T-helper 2 cell treated with Interferon-gamma antibody and Interleukin-4, amounts not matched to agents 5 μg/mL and 100 μg/mL, for 36 hours (primary cell): ENCODE data around the gene S100A3.
"Not testable (repeated sequence)": the region's sequence is repeated elsewhere in the genome, so short reads cannot be mapped to it uniquely, and the experiment has no call there.

Source experiments
- DNase-seq: peaks from one replicate; pipeline ENCODE4 v3.0.0; 2021; ENCODE audit warnings: low spot score
- H3K27ac Mint-ChIP-seq: one replicate; pipeline ENCODE4 v1.8.0; 2021; ENCODE audit warnings: mild to moderate bottlenecking, mixed read lengths
- H3K27me3 Mint-ChIP-seq: one replicate; pipeline ENCODE4 v1.8.0; 2021; ENCODE audit warnings: low read depth, mixed read lengths
- H3K36me3 Mint-ChIP-seq: one replicate; pipeline ENCODE4 v1.8.0; 2021; ENCODE audit warnings: low read depth, mixed read lengths
- H3K4me1 Mint-ChIP-seq: one replicate; pipeline ENCODE4 v1.8.0; 2021; ENCODE audit warnings: low read depth, mixed read lengths
- H3K4me3 Mint-ChIP-seq: one replicate; pipeline ENCODE4 v1.8.0; 2022; ENCODE audit warnings: mild to moderate bottlenecking, moderate library complexity, mixed read lengths
- H3K9me3 Mint-ChIP-seq: one replicate; pipeline ENCODE4 v1.8.0; 2021; ENCODE audit warnings: mixed read lengths

The S100A3 gene

DNA sequence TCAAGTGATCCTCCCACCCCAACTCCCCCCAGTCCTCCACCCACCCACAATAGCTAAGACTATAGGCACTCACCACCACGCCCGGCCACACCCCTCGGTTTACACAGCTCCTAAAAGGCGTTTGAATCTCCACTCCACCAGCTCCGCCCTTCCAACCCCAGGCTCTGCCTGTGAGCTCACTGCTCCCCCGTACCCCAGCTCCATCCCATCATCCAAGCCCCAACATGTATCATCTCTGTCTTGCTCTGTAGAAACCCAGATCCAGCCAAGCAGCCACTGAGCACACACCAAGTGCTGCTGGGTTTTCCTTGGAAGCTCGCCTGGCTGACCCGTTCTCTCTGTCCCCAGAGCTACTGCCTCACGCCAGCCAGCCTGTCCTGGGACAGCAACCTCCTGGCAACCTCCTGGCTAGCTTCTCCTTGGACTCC is 28.6 kb upstream of the S100A3 start:
- peaks cover 7% of the 10 kb centered on the region for H3K4me1 Mint-ChIP-seq
- no peak for DNase-seq
- H3K27ac Mint-ChIP-seq: no peak overlapping the region
- peaks cover 19% of the 10 kb centered on the region for H3K27me3 Mint-ChIP-seq
- no peaks in the 10 kb centered on the region for H3K36me3 Mint-ChIP-seq
- H3K9me3 Mint-ChIP-seq: no peaks in the 10 kb centered on the region
- H3K4me3 Mint-ChIP-seq: no peak overlapping the region

DNA sequence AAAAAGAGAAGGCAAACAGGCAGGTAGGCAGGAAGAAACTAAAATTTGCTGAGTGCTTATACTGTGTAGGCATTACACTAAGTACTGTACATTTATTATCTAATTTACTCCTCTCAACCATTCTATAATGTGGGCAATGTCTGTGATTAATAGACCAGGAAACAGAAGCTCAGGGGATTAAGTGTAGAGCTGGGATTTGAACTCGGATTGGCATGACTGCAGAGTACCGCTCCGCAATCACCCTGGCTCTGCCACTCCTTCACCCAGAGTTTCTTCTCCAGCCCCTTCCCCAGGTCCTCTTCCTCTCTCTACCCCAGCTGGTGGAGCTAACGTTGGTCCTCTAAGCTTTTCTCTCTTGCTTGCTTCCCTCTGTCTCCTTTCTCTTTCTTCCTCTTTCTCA is 28.1 kb upstream of the S100A3 start:
- no peak for DNase-seq
- no peak overlapping the region for H3K4me3 Mint-ChIP-seq
- H3K36me3 Mint-ChIP-seq: no peaks in the 10 kb centered on the region
- H3K27ac Mint-ChIP-seq: no peak overlapping the region
- H3K27me3 Mint-ChIP-seq: peaks cover 19% of the 10 kb centered on the region
- peaks cover 10% of the 10 kb centered on the region for H3K4me1 Mint-ChIP-seq
- H3K9me3 Mint-ChIP-seq: no peaks in the 10 kb centered on the region

DNA sequence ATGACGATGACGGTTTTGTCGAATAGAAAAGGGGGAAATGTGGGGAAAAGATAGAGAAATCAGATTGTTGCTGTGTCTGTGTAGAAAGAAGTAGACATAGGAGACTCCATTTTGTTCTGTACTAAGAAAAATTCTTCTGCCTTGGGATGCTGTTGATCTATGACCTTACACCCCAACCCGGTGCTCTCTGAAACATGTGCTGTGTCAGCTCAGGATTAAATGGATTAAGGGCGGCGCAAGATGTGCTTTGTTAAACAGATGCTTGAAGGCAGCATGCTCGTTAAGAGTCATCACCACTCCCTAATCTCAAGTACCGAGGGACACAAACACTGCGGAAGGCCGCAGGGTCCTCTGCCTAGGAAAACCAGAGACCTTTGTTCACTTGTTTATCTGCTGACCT is 26.4 kb upstream of the S100A3 start:
- H3K4me1 Mint-ChIP-seq: peaks cover 14% of the 10 kb centered on the region
- H3K4me3 Mint-ChIP-seq, H3K9me3 Mint-ChIP-seq, H3K36me3 Mint-ChIP-seq, H3K27ac Mint-ChIP-seq, DNase-seq: not testable (repeated sequence)
- peaks cover 19% of the 10 kb centered on the region for H3K27me3 Mint-ChIP-seq

DNA sequence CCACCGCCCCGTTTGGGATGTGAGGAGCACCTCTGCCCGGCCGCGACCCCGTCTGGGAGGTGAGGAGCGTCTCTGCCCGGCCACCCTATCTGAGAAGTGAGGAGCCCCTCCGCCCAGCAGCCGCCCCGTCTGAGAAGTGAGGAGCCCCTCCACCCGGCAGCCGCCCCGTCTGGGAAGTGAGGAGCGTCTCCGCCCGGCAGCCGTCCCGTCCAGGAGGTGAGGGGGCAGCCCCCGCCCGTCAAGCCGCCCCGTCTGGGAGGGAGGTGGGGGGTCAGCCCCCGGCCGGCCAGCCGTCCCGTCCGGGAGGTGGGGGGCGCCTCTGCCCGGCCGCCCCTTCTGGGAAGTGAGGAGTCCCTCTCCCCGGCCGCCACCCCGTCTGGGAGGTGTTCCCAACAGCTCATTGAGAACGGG is 26.0 kb upstream of the S100A3 start:
- H3K4me3 Mint-ChIP-seq, H3K36me3 Mint-ChIP-seq, H3K27ac Mint-ChIP-seq, H3K9me3 Mint-ChIP-seq, DNase-seq: not testable (repeated sequence)
- peaks cover 14% of the 10 kb centered on the region for H3K4me1 Mint-ChIP-seq
- H3K27me3 Mint-ChIP-seq: peaks cover 19% of the 10 kb centered on the region

DNA sequence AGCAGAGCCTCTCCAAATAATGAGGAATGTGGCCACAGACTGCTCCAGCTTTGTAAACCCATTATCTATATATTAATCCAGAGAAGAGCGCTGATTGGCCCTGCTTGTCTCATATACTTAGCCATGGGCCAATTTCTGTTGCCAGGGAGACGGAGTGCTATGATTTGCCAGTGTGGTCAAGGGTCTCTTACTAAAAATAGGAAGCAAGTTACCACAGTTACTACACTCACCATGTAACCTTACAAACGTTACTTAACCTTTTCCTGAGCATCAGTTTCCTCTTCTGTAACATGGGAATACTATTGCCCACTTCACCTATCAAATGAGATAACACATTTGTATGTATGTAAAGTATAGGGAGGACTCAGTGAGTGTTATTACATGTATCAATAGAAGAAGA is 24.3 kb upstream of the S100A3 start:
- Mint-ChIP-seq H3K4me1 (peaks cover 19% of the 10 kb centered on the region), H3K27ac (no peak overlapping the region), H3K36me3 (no peaks in the 10 kb centered on the region), H3K9me3 (no peaks in the 10 kb centered on the region), H3K4me3 (no peak overlapping the region), H3K27me3 (peaks cover 12% of the 10 kb centered on the region)
- DNase-seq: no peak

DNA sequence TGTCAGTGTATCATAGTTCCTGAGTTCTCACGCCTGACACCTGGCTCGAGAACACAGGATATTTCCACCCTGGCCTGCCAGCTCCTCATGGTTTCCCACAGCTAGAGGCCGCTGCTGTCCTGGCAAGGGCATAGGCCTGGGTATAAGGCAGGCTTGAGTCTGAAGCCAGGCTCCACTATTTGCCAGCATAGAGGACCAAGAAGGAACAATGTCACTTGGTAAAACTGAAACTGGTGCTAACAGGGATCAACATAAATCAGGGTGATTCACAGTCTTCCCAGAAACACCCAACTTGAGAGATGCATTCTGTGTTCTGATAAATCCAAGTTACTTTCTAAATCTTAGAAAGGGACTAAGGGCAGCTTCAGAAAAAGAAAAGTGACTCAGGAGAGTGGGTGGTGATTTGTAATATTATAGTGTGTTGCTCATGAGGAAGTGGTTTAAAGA is 23.5 kb upstream of the S100A3 start:
- H3K4me3 Mint-ChIP-seq: no peak overlapping the region
- peaks cover 24% of the 10 kb centered on the region for H3K4me1 Mint-ChIP-seq
- no peaks in the 10 kb centered on the region for H3K36me3 Mint-ChIP-seq
- peaks cover 4% of the 10 kb centered on the region for H3K27me3 Mint-ChIP-seq
- peak; percentile 53 for DNase-seq
- no peak overlapping the region for H3K27ac Mint-ChIP-seq
- H3K9me3 Mint-ChIP-seq: no peaks in the 10 kb centered on the region

DNA sequence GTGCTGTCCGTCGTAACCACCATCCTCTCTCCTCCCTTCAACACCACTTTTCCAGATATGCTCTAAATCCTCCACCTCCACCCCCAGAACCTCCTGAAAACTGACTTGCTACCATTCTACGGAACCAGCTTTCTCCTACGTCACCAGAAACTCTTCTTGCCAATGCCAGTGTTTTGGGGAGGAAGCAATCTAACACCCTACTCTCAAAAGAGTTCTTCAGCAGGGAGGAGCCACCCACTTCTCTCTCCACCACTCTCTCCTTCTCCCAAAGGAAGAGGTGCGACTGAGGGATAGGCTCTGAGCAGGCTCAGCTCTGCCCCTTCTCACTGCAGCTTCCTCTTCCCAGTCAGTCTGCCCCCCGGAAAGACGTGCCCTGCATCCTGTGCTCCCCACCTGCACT is 22.6 kb upstream of the S100A3 start:
- no peak for DNase-seq
- no peaks in the 10 kb centered on the region for H3K27me3 Mint-ChIP-seq
- H3K4me1 Mint-ChIP-seq: peaks cover 27% of the 10 kb centered on the region
- no peaks in the 10 kb centered on the region for H3K9me3 Mint-ChIP-seq
- no peak overlapping the region for H3K4me3 Mint-ChIP-seq
- no peaks in the 10 kb centered on the region for H3K36me3 Mint-ChIP-seq
- no peak overlapping the region for H3K27ac Mint-ChIP-seq

DNA sequence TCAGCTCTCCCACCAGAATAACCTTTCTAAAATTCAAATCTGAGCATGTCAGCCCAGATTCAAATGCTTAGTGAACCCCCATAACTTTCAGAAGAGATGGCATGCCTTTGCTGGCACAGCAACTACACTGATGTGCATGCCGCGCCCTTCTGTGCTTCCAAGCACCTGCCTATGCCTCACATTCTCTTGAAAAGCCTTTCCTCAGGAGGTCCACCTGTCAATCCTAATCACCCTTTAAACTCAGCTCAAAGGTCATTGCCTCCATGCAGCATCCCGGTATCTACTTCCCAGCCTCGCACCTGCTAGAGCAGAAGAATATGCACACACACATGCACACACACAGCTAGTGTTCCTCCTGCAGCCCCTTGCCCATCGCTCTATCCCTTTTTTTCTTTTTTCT is 21.8 kb upstream of the S100A3 start:
- DNase-seq: no peak
- no peak overlapping the region for H3K27ac Mint-ChIP-seq
- H3K9me3 Mint-ChIP-seq: no peaks in the 10 kb centered on the region
- peaks cover 34% of the 10 kb centered on the region for H3K4me1 Mint-ChIP-seq
- no peak overlapping the region for H3K4me3 Mint-ChIP-seq
- no peaks in the 10 kb centered on the region for H3K36me3 Mint-ChIP-seq
- H3K27me3 Mint-ChIP-seq: no peaks in the 10 kb centered on the region

DNA sequence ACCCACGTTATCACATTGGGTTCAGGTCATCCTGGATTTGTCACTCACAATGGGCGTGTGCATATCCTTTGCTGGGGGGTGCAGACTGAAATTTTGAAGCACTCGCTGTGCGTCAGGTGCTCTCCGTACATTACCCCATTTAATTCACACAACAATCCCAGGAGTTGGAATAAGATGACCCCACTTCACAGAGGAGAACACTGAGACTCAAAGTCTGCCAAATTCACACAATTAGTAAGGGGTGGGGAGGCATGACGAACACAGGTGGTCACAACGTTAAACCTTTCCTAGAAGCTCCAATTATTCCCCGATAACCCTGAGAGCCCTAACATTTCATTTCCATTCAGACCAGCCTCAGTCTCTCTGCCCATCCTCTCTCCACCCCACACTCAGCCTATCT is 20.4 kb upstream of the S100A3 start:
- no peak for DNase-seq
- Mint-ChIP-seq H3K4me1 (peaks cover 37% of the 10 kb centered on the region), H3K9me3 (no peaks in the 10 kb centered on the region), H3K36me3 (no peaks in the 10 kb centered on the region), H3K4me3 (no peak overlapping the region), H3K27ac (no peak overlapping the region), H3K27me3 (no peaks in the 10 kb centered on the region)

DNA sequence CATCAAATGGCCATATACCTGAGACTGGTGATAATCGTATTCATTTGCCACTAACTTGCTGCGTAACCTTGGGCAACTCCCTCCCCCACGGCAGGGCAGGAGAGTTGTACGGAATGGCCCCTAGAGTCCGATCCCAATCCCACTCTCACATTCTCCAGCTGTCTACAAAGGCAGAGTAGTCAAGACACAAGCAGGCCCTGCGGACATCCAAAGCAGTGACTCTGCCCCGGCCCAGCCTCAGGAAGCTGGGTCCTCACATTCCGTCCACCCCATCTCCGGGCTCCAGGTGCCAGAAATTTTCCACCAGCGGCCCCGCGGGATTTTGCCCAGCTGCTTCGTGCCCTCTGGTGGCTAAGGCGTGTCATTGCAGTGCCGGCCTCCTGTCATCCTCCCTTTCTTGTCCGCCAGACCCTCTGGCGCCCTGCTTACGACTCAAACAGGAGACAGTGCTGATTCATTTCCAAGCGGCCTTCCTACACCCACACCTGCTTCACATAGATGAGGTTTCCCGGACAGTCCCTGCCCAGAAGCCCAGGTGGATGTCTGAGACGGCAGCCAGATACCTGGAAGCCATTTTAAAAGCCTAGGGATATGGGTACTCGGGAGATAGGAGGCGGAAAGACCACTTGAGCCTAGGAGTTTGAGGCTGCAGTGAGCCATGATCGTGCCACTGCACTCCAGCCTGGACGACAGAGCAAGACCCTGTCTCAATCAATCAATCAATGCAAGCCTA is 19.5 kb upstream of the S100A3 start:
- Mint-ChIP-seq H3K27me3 (no peaks in the 10 kb centered on the region), H3K36me3 (no peaks in the 10 kb centered on the region), H3K4me1 (peaks cover 37% of the 10 kb centered on the region), H3K9me3 (no peaks in the 10 kb centered on the region), H3K27ac (peak overlapping the region; percentile 60), H3K4me3 (peak overlapping the region; percentile 80)
- DNase-seq: peak; percentile 77

DNA sequence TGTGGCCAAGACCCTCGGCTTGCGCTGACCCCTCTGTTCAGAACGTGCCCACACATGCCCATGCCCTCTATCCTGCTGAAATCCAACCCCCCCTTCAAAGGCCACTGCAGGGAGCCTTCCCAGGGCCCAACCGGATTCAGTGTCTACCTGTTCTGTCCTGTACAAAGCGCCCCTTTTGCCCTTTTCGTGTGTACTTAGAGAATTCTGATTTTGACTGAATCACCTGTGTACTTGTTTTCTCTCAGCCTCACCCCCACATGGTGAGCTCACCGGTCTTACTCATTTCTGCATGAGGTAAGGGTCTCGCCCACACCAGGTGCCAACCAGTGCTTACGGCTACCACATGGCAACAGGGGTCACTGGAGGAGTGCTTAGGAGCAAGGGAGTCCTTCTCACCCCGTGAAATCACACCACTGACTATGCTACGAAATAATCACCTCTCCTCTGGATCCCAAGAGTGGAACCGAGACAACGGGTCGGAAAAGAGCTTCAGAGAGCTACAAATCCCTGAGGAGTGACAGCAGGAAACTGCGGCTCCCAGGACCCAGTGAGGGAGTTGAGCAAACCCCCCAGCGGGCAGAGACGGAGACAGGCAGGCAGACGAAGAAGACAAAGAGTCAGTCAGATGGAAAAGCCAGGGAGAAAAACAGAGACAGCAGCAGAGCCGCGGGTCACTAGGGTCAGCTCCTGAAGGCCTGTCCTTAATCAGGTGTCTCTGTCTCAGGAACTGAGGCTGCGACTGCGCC is 18.7 kb upstream of the S100A3 start:
- H3K9me3 Mint-ChIP-seq: no peaks in the 10 kb centered on the region
- peak; percentile 57 for DNase-seq
- H3K27ac Mint-ChIP-seq: peak overlapping the region; percentile 57
- no peak overlapping the region for H3K4me3 Mint-ChIP-seq
- no peaks in the 10 kb centered on the region for H3K36me3 Mint-ChIP-seq
- H3K4me1 Mint-ChIP-seq: peaks cover 34% of the 10 kb centered on the region
- H3K27me3 Mint-ChIP-seq: no peaks in the 10 kb centered on the region

DNA sequence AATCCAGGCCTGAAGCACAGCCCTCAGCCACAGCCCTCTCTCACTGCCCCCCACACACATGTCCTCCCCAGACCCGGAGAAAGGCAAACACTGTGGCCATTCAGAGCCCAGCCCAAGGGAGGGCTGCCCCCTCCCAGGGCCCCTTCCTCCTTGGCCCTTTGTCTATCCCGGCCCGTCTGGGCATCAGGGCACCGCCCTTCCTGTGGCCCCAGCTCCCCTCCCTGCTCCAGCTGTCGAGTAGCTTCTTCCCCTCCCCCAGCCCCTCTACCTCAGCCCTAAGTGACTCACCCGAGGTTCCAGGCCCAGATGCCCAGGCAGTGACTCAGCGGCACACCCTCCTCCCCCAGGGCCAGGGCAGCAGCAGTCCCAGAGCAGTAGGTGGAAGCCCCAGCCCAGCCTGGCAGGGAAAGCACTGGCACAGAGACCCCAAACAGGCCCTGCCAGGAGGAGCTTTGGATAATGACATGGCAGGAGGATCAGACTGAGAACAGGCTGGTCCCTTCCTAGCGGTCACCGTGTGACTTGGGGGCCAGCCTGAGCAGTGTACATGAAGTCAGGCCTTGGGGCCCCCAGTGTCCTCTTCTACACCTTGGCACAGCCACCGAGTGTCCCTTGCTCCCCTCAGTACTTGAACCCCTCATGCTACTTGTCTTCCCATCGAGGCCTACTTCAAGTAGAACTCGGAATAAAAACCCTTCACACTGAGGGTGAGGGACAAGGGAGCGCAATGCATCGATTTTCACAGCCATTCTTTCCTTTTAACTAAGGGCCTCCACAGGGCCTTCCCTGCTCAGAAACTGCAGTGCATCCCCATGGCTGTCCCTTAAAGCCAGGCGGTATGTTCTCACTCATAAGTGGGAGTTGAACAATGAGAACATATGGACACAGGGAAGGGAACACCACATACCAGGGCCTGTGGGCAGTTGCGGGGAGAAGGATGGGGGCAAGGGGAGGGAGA is 17.6 kb upstream of the S100A3 start:
- H3K9me3 Mint-ChIP-seq: no peaks in the 10 kb centered on the region
- peak; percentile 88 for DNase-seq
- peak overlapping the region; percentile 96 for H3K27ac Mint-ChIP-seq
- no peaks in the 10 kb centered on the region for H3K27me3 Mint-ChIP-seq
- peak overlapping the region; percentile 68 for H3K4me3 Mint-ChIP-seq
- H3K36me3 Mint-ChIP-seq: no peaks in the 10 kb centered on the region
- peaks cover 29% of the 10 kb centered on the region for H3K4me1 Mint-ChIP-seq

DNA sequence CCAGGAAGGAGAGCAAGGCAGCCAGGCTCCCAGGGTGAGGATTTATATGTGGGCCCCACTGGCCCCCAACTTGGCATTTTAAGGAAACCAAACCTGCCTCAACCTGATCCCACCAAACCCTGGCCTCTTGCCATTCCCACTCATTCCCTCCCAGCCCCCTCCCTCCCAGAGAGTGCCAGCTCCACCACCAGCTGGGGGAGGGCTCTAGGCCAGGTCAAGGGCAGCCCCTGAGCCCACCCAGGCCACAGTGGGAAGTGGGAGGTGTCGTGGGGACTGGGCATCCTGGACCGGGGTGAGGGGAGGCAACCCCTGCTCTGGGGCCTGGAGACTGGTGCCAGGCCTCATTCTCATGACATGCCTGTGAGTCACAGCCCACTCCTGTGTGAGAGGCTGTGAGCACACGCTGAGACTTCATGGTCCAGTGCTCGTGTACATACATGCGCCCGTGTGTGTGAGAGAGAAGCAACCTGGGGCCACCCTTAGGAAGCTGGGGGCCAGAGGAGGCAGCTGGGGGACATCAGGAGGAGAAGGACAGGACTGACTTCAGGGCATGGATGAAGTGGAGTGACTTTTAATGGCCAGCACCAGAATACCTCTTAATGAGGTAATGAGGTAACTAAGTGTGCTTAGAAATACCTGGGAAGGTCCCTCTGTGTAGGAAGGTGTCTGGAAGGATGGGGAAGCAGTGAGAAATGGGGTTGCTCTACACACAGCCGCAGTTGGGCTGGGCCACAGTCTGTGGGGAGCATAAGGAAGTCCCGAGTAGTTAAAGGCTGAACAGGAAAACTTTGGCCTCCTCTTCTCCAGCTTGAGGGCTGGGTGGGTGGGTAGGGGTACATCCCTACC is 16.7 kb upstream of the S100A3 start, which contains the start of gene S100A2:
TSS of gene S100A2 (minus strand) at position 316 of the 846 bp plus-strand sequence. CDS start 1,967 bp downstream, outside the sequence.
- no peaks in the 10 kb centered on the region for H3K27me3 Mint-ChIP-seq
- H3K36me3 Mint-ChIP-seq: no peaks in the 10 kb centered on the region
- peak within 1 kb of the TSS; percentile 99 for H3K27ac Mint-ChIP-seq
- H3K4me3 Mint-ChIP-seq: peak within 1 kb of the TSS; percentile 79
- H3K4me1 Mint-ChIP-seq: peaks cover 27% of the 10 kb centered on the region
- no peaks in the 10 kb centered on the region for H3K9me3 Mint-ChIP-seq
- peak; percentile 52 for DNase-seq
